IMR-90 (cell line): ENCODE data around the gene TMEM107. TPM values are rescaled to one million over a fixed set of nuclear protein-coding genes. Genes with fewer than 3 reads are reported as not detected.

Source experiments
- ATAC-seq: fragments of 200-7000 bp; cut with Tn5 transposase; 2 replicates; pipeline ENCODE4 v1.9.1; 2020; ENCODE audit warnings: low read depth, mild to moderate bottlenecking, moderate library complexity
- BruUV-seq: library from RNA; stranded (reverse); fragments of 400-500 nt; replicated peaks from 2 replicates; lab custom pipeline; 2021; lab: Mats Ljungman, UMichigan
- CTCF ChIA-PET: fragments of 300-600 bp; formaldehyde crosslinking; extraction: SDS; loops from one replicate; lab custom pipeline; 2021; ENCODE audit warnings: antibody characterized with exemption; lab: Yijun Ruan, JAX
- POLR2A ChIA-PET: fragments of 300-600 bp; sonication (Branson Sonifier 250); formaldehyde crosslinking; loops from one replicate; lab custom pipeline; 2022; ENCODE audit warnings: antibody characterized with exemption; ENCODE audit not compliant: unreplicated experiment; lab: Charles Lee
- DNase-seq: peaks from one replicate; pipeline ENCODE4 v3.0.0; 2013
- H2AFZ ChIP-seq: replicated peaks from 2 replicates; pipeline ENCODE3; 2013; ENCODE audit warnings: low read length, mild to moderate bottlenecking; ENCODE audit not compliant: poor library complexity
- H2AK5ac ChIP-seq: 2 replicates; pipeline ENCODE4 v1.6.1; 2013; ENCODE audit warnings: low read depth, low read length, inconsistent platforms
- H2AK9ac ChIP-seq: replicated peaks from 2 replicates; pipeline ENCODE3; 2013; ENCODE audit warnings: mild to moderate bottlenecking, low read depth, low read length, moderate library complexity; ENCODE audit not compliant: poor library complexity
- H2BK120ac ChIP-seq: 2 replicates; pipeline ENCODE4 v1.6.1; 2013; ENCODE audit warnings: low read depth, low read length, inconsistent platforms
- H2BK15ac ChIP-seq: 3 replicates; pipeline ENCODE4 v1.6.1; 2013; ENCODE audit warnings: low read depth, low read length, inconsistent platforms
- H2BK20ac ChIP-seq: 2 replicates; pipeline ENCODE4 v1.6.1; 2013; ENCODE audit warnings: low read depth, mild to moderate bottlenecking, inconsistent platforms, low read length, moderate library complexity
- H2BK5ac ChIP-seq: 2 replicates; pipeline ENCODE4 v1.6.1; 2013; ENCODE audit warnings: mild to moderate bottlenecking, low read depth, low read length, inconsistent platforms; ENCODE audit not compliant: poor library complexity, severe bottlenecking
- H3K14ac ChIP-seq: replicated peaks from 2 replicates; pipeline ENCODE4 v1.6.1; 2013; ENCODE audit warnings: low read depth, low read length, inconsistent platforms
- H3K18ac ChIP-seq: 2 replicates; pipeline ENCODE4 v1.6.1; 2013; ENCODE audit warnings: low read depth, low read length, control low read depth
- H3K23ac ChIP-seq: 2 replicates; pipeline ENCODE4 v1.6.1; 2013; ENCODE audit warnings: low read depth, low read length, inconsistent platforms
- H3K27ac ChIP-seq: 2 replicates; pipeline ENCODE4 v1.5.1; 2013; ENCODE audit warnings: mild to moderate bottlenecking, control low read depth, low read length; ENCODE audit not compliant: insufficient read depth
- H3K27me3 ChIP-seq: 2 replicates; pipeline ENCODE4 v1.6.1; 2013; ENCODE audit warnings: low read length; ENCODE audit not compliant: control insufficient read depth, insufficient read depth
- H3K36me3 ChIP-seq: 2 replicates; pipeline ENCODE4 v1.6.1; 2013; ENCODE audit warnings: low read length, mixed read lengths; ENCODE audit not compliant: control insufficient read depth, insufficient read depth
- H3K4ac ChIP-seq: 2 replicates; pipeline ENCODE4 v1.6.1; 2013; ENCODE audit warnings: low read depth, low read length, inconsistent platforms
- H3K4me1 ChIP-seq: 2 replicates; pipeline ENCODE4 v1.6.1; 2013; ENCODE audit warnings: low read length, mixed read lengths; ENCODE audit not compliant: control insufficient read depth, insufficient read depth
- H3K4me2 ChIP-seq: 2 replicates; pipeline ENCODE4 v1.6.1; 2013; ENCODE audit warnings: low read depth, mild to moderate bottlenecking, control low read depth, low read length, moderate library complexity
- H3K4me3 ChIP-seq: 2 replicates; pipeline ENCODE4 v1.5.1; 2013; ENCODE audit warnings: low read depth, mild to moderate bottlenecking, control low read depth, low read length, moderate library complexity; ENCODE audit not compliant: insufficient read depth
- H3K56ac ChIP-seq: 2 replicates; pipeline ENCODE4 v1.6.1; 2013; ENCODE audit warnings: low read length, inconsistent platforms; ENCODE audit not compliant: insufficient read depth; ENCODE audit errors: extremely low read depth
- H3K79me1 ChIP-seq, 2 experiments: 2 replicates each; pipeline ENCODE4 v1.6.1; 2013; ENCODE audit warnings: low read length in 2 of 2, inconsistent platforms in 1 of 2, low read depth in 1 of 2
- H3K9ac ChIP-seq: 2 replicates; pipeline ENCODE4 v1.6.1; 2013; ENCODE audit warnings: low read depth, low read length, control low read depth
- H3K9me1 ChIP-seq: 2 replicates; pipeline ENCODE4 v1.6.1; 2013; ENCODE audit warnings: low read length, inconsistent platforms; ENCODE audit not compliant: insufficient read depth
- H3K9me3 ChIP-seq: 2 replicates; pipeline ENCODE4 v1.6.1; 2013; ENCODE audit warnings: low read length; ENCODE audit not compliant: control insufficient read depth, insufficient read depth
- H4K20me1 ChIP-seq: 2 replicates; pipeline ENCODE4 v1.6.1; 2013; ENCODE audit warnings: low read length, inconsistent platforms; ENCODE audit not compliant: insufficient read depth
- H4K5ac ChIP-seq: 2 replicates; pipeline ENCODE4 v1.6.1; 2013; ENCODE audit warnings: mild to moderate bottlenecking, low read depth, low read length, control low read depth
- H4K8ac ChIP-seq, 2 experiments: 2 replicates each; pipeline ENCODE4 v1.6.1; 2013; ENCODE audit warnings: low read depth in 2 of 2, low read length in 2 of 2, control low read depth in 1 of 2, inconsistent platforms in 1 of 2
- H4K91ac ChIP-seq: 2 replicates; pipeline ENCODE4 v1.6.1; 2013; ENCODE audit warnings: low read depth, low read length, inconsistent platforms; ENCODE audit not compliant: insufficient read depth
- BHLHE40 ChIP-seq: fragments of 150-350 bp; IDR thresholded peaks from 2 replicates; pipeline ENCODE4 v1.6.1; 2016; ENCODE audit warnings: mild to moderate bottlenecking, low read depth, low read length
- CEBPB ChIP-seq: IDR thresholded peaks from 2 replicates; pipeline ENCODE4 v1.6.1; 2012; ENCODE audit warnings: low read depth, low read length, improper control_type of control experiment
- CHD1 ChIP-seq: IDR thresholded peaks from 2 replicates; pipeline ENCODE4 v1.6.1; 2012; ENCODE audit warnings: low read depth, low read length, improper control_type of control experiment
- CTCF ChIP-seq: conservative IDR thresholded peaks from 2 replicates; pipeline ENCODE4 v1.5.1; 2012; ENCODE audit warnings: mild to moderate bottlenecking, low read depth, low read length, improper control_type of control experiment
- ELK1 ChIP-seq: fragments of 150-350 bp; IDR thresholded peaks from 2 replicates; pipeline ENCODE4 v1.6.1; 2016; ENCODE audit warnings: low read depth, mild to moderate bottlenecking, low read length, moderate library complexity, borderline replicate concordance
- FOS ChIP-seq: fragments of 150-350 bp; IDR thresholded peaks from 2 replicates; pipeline ENCODE4 v1.6.1; 2016; ENCODE audit warnings: low read depth, low read length
- MAFK ChIP-seq: IDR thresholded peaks from 2 replicates; pipeline ENCODE4 v1.6.1; 2012; ENCODE audit warnings: low read depth, low read length, improper control_type of control experiment
- MAZ ChIP-seq: IDR thresholded peaks from 2 replicates; pipeline ENCODE4 v1.6.1; 2012; ENCODE audit warnings: low read depth, mild to moderate bottlenecking, low read length, improper control_type of control experiment, moderate library complexity, borderline replicate concordance
- MXI1 ChIP-seq: IDR thresholded peaks from 2 replicates; pipeline ENCODE4 v1.6.1; 2012; ENCODE audit warnings: low read depth, mild to moderate bottlenecking, low read length, moderate library complexity, borderline replicate concordance
- POLR2A ChIP-seq: IDR thresholded peaks from 2 replicates; pipeline ENCODE4 v1.6.1; 2012; ENCODE audit warnings: mild to moderate bottlenecking, low read depth, low read length
- RAD21 ChIP-seq: IDR thresholded peaks from 2 replicates; pipeline ENCODE4 v1.6.1; 2012; ENCODE audit warnings: low read length, improper control_type of control experiment
- RCOR1 ChIP-seq: IDR thresholded peaks from 2 replicates; pipeline ENCODE4 v1.6.1; 2012; ENCODE audit warnings: mild to moderate bottlenecking, low read length, improper control_type of control experiment; ENCODE audit not compliant: insufficient replicate concordance
- SMC3 ChIP-seq: fragments of 150-350 bp; IDR thresholded peaks from 2 replicates; pipeline ENCODE4 v1.6.1; 2016; ENCODE audit warnings: low read depth, mild to moderate bottlenecking, antibody characterized with exemption, low read length, moderate library complexity
- WGBS, 2 experiments: methylation state at CpG; one replicate each; pipeline versions ENCODE4 v1.1.5 to v1.1.7; 2013; ENCODE audit warnings: missing lambda C conversion rate in 2 of 2; ENCODE audit not compliant: insufficient read length in 1 of 2; ENCODE audit errors: extremely low coverage in 2 of 2; 5-methylcytosine and 5-hydroxymethylcytosine counted together
- dilution Hi-C: fragments of 300-500 bp; cut with HindIII; formaldehyde crosslinking; loops from one replicate; pipeline ENCODE4 v1.14.3; 2018; ENCODE audit warnings: low sequenced_read_pairs; ENCODE audit not compliant: unreplicated experiment
- in situ Hi-C: fragments of 300-500 bp; cut with MboI; formaldehyde crosslinking; loops from 3 replicates; pipeline ENCODE4 v1.14.3; 2019; ENCODE audit warnings: low sequenced_read_pairs, inconsistent platforms, mixed read lengths
- intact Hi-C: fragments of 100-400 bp; cut with micrococcal nuclease; formaldehyde crosslinking; loops from 2 replicates; pipeline ENCODE4 v1.10.0; 2022
- polyA plus RNA-seq, 3 experiments: library from polyadenylated mRNA; depleted of rRNA; stranded (reverse); fragments of >200 nt; gene quantifications; 2 replicates each; pipeline ENCODE4 v1.2.3, GENCODE V29; 2012; ENCODE audit warnings: low replicate concordance in 1 of 3
- total RNA-seq: library from RNA; depleted of rRNA; stranded (reverse); fragments of >200 nt; gene quantifications from 2 replicates; pipeline ENCODE4 v1.2.3, GENCODE V29; 2012

TMEM107 gene
- total and polyA plus RNA-seq, 2 of the 4 experiments (the other 2 are of a cell fraction), result 12.9 to 14.3 TPM

DNA sequence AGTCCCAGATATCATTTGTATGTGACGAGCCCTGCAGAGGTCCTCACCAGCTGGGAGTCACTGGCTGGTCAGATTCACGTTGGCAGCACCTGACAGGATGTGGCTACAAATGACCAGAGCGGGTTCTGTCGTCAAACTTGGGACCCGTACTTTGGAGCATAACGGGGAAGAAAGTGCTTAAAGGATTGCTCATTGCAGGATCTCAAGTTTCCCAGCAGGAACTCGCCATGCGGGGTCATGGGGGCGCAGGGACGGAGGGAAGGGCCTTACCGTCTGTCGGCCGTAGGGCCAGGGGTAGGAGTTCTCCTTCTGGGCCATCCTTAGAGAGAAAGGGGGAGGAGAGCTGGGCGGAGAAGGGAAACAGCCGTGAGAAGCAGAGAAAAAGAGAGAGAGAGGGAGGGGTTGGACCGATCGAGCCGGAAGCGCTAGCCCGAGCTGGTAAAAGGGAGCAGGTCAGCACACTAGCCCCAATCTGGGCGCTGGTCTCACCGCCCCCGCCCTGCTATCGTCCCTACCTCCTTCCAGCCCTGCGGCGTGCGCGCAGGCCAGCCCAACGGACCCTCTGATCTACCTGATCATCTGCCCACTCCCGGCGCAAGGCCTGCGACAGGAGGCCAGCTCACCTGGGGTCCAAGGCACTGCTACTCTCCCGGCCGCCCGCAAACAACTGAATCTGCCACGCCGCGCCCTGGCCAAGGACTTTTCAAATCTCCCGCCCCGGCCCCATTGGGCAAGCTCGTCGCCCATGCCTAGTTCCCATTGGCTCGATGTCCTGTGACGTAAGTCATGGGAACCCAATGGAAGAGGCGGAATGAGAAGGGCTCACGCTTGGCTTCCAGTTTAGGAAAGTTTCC lies 34.0 kb upstream of the TMEM107 start, which contains the start of gene AURKB:
Gene AURKB (minus strand): TSS at position 669 of the 854 bp plus-strand sequence. CDS start 351 bp downstream, at position 318.
- Histone ChIP-seq H4K20me1 (no peaks in the 10 kb centered on the region; the same call in 1 of the 2 replicates), H2BK120ac (peak within 1 kb of the TSS; percentile 24; the same call in 1 of the 2 replicates), H3K4me3 (peak within 1 kb of the TSS; percentile 74), H3K56ac (peak within 1 kb of the TSS; percentile 90), H3K79me1 (peaks cover 23 to 38% of the 10 kb centered on the region in 2 experiments), H3K9me3 (no peaks in the 10 kb centered on the region), H4K5ac (peak within 1 kb of the TSS; percentile 91; the same call in 1 of the 2 replicates), H3K27ac (peak within 1 kb of the TSS; percentile 83; the same call in 1 of the 2 replicates), H2BK20ac (no peak within 1 kb of the TSS), H3K36me3 (no peaks in the 10 kb centered on the region; the same call in 1 of the 2 replicates), H2BK5ac (peak within 1 kb of the TSS; percentile 86), H3K9me1 (peaks cover 9% of the 10 kb centered on the region; the same call in 1 of the 2 replicates), H3K23ac (peak within 1 kb of the TSS; percentile 42), H3K4me1 (0 out of 2 replicates have a peak, but pooled peaks cover 7% of the 10 kb centered on the region), H3K27me3 (no peaks in the 10 kb centered on the region), H4K91ac (peak within 1 kb of the TSS; percentile 79; the same call in 1 of the 2 replicates), H2AK9ac (peak within 1 kb of the TSS; percentile 97), H3K9ac (peak within 1 kb of the TSS; percentile 61), H3K4ac (peak within 1 kb of the TSS; percentile 79), H3K18ac (no peak within 1 kb of the TSS; the same call in 1 of the 2 replicates), H2AK5ac (peak within 1 kb of the TSS; percentile 50), H3K4me2 (peak within 1 kb of the TSS; percentile 87), H3K14ac (peak within 1 kb of the TSS; percentile 78), H2BK15ac (no peak within 1 kb of the TSS), H2AFZ (peak within 1 kb of the TSS; percentile 93), H4K8ac (peak within 1 kb of the TSS; percentile 37 to 78)
- intact Hi-C loops, result loop anchor here (1.0 kb wide), 1 partner anchor 10 kb away; no protein-coding TSS in a partner anchor
- in situ Hi-C loops, result no loop called here
- ATAC-seq, result peak; percentile 97
- dilution Hi-C loops, result no loop called here
- peak; percentile 97 for DNase-seq
- BruUV-seq, result TSS peak; percentile 91
- WGBS, 2 experiments, result 0% methylated on average over 24 of the region's 46 CpGs; no CpG with 5 or more reads in 1 of the 2 experiments
- ChIA-PET POLR2A (interaction anchor here (0.5 to 0.6 kb wide), 3 partner anchors 12 to 238 kb away, joined by 3 to 4 read pairs (median 3); no protein-coding TSS in a partner anchor), CTCF (no interaction called here)
- 0 out of 2 replicates have a peak, but pooled peaks have one; percentile 6 for TF ChIP-seq FOS
- TF ChIP-seq SMC3, result no peak
- no peak for TF ChIP-seq RAD21
- no peak for TF ChIP-seq MAFK
- TF ChIP-seq BHLHE40, result peak; percentile 28; the same call in 1 of the 2 replicates
- TF ChIP-seq POLR2A, result peak; percentile 79
- peak; percentile 81 for TF ChIP-seq CEBPB
- TF ChIP-seq RCOR1, result no peak
- no peak for TF ChIP-seq ELK1
- TF ChIP-seq CTCF, result no peak
- TF ChIP-seq MXI1, result peak; percentile 100
- TF ChIP-seq CHD1, result peak; percentile 76; the same call in 1 of the 2 replicates
- TF ChIP-seq MAZ, result 0 out of 2 replicates have a peak, but pooled peaks have one; percentile 29
